Measurements from ENCODE around the gene RUSF1.

Gene RUSF1

DNA sequence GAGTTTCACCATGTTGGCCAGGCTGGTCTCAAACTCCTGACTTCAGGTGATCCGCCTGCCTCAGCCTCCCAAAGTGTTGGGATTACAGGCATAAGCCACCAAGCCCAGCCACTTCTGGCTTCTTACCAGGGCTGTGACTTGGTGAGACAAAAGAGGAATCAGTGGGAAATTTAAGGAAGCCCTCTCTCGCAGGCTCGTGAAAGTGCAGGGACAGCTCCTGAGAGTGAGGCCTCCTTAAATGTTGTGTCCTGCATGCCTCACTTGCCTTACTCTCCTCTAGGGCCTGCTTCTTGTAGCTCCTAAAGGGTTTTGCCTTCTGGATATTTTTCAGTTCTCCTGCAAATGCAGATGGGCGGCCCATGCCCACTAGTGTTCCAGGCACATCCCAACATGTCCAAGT lies 24.7 kb upstream of the RUSF1 start:
- DNase-seq (ENCODE audit: low read depth, low spot score): no peak
- H3K4me3 ChIP-seq (ENCODE audit: low read depth, low read length): no peak overlapping the region
- in situ Hi-C loops (cut with HindIII; ENCODE audit: low sequenced_read_pairs): no loop called here
- TF ChIP-seq, protein P1, sequence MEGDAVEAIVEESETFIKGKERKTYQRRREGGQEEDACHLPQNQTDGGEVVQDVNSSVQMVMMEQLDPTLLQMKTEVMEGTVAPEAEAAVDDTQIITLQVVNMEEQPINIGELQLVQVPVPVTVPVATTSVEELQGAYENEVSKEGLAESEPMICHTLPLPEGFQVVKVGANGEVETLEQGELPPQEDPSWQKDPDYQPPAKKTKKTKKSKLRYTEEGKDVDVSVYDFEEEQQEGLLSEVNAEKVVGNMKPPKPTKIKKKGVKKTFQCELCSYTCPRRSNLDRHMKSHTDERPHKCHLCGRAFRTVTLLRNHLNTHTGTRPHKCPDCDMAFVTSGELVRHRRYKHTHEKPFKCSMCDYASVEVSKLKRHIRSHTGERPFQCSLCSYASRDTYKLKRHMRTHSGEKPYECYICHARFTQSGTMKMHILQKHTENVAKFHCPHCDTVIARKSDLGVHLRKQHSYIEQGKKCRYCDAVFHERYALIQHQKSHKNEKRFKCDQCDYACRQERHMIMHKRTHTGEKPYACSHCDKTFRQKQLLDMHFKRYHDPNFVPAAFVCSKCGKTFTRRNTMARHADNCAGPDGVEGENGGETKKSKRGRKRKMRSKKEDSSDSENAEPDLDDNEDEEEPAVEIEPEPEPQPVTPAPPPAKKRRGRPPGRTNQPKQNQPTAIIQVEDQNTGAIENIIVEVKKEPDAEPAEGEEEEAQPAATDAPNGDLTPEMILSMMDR (IDR thresholded peaks at IDR 0.05; ENCODE audit: low read depth, low read length): no peak

- DNase-seq (ENCODE audit: low read depth, low spot score): no peak
- TF ChIP-seq, protein P1 (IDR thresholded peaks at IDR 0.05; ENCODE audit: low read depth, low read length): no peak
- in situ Hi-C loops (cut with HindIII; ENCODE audit: low sequenced_read_pairs): no loop called here
- no peak overlapping the region for H3K4me3 ChIP-seq (ENCODE audit: low read depth, low read length)
These were observed 23.9 kb upstream of the RUSF1 start for GRCh38 chr16:31532120-31532519.

DNA sequence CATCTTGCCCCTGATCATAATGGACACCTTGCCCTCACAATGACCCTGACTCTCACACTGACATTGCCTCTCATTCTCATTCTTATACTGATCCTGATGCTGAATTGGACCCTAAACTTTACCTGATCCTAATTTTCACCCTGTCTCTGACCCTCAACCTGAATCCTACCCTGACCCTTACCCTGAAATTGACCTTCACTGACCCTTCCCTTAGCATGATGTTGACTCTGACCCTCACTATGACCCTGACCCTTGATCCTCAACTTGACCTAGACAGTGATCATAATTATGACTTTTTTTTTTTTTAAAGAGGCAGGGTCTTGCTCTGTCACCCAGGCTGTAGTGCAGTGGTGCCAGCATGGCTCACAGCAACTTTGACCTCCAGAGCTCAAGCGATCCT lies 22.9 kb upstream of the RUSF1 start:
- in situ Hi-C loops (cut with HindIII; ENCODE audit: low sequenced_read_pairs): no loop called here
- H3K4me3 ChIP-seq (ENCODE audit: low read depth, low read length): no peak overlapping the region
- TF ChIP-seq, protein P1 (IDR thresholded peaks at IDR 0.05; ENCODE audit: low read depth, low read length): no peak
- DNase-seq (ENCODE audit: low read depth, low spot score): no peak

DNA sequence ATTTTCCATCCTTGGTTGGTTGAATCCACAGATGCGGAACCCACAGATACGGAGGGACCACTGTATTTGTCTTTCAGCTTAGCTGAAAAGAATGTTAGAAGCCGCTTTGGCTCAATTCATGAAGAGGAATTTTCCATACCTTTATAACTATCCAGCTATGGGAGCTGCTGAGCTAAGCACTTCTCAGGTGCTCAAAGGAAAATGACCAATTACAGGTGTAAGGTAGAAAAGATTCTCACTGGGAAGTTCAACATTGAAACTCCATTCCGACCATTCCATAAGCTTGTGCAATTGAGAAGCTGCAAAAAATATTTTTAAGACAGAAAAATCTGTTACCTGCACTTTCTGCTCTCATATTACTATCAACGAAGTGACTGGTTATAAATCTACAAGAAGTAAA lies 22.2 kb upstream of the RUSF1 start:
- in situ Hi-C loops (cut with HindIII; ENCODE audit: low sequenced_read_pairs): no loop called here
- TF ChIP-seq, protein P1 (IDR thresholded peaks at IDR 0.05; ENCODE audit: low read depth, low read length): no peak
- no peak overlapping the region for H3K4me3 ChIP-seq (ENCODE audit: low read depth, low read length)
- DNase-seq (ENCODE audit: low read depth, low spot score): no peak

DNA sequence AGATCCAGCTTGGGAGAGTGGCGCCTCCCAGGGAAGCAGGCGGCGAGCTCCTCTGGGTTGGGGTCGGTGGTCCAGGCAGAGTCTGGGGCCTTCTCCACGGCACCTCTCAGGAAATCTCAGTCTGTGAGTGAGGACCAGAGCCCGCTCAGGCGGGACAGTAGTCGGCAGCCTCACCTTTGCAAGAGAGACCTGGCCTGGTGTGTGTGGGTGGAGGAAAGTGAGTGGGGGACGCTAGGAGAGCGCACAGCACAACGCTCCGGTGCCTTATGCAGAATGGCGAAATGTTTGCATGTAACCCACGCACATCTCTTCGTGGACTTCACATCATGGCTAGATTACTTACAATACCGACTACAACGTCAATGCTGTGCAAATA lies 21.7 kb upstream of the RUSF1 start:
- TF ChIP-seq, protein P1 (IDR thresholded peaks at IDR 0.05; ENCODE audit: low read depth, low read length): no peak
- H3K4me3 ChIP-seq (ENCODE audit: low read depth, low read length): no peak overlapping the region
- in situ Hi-C loops (cut with HindIII; ENCODE audit: low sequenced_read_pairs): no loop called here
- DNase-seq (ENCODE audit: low read depth, low spot score): no peak

DNA sequence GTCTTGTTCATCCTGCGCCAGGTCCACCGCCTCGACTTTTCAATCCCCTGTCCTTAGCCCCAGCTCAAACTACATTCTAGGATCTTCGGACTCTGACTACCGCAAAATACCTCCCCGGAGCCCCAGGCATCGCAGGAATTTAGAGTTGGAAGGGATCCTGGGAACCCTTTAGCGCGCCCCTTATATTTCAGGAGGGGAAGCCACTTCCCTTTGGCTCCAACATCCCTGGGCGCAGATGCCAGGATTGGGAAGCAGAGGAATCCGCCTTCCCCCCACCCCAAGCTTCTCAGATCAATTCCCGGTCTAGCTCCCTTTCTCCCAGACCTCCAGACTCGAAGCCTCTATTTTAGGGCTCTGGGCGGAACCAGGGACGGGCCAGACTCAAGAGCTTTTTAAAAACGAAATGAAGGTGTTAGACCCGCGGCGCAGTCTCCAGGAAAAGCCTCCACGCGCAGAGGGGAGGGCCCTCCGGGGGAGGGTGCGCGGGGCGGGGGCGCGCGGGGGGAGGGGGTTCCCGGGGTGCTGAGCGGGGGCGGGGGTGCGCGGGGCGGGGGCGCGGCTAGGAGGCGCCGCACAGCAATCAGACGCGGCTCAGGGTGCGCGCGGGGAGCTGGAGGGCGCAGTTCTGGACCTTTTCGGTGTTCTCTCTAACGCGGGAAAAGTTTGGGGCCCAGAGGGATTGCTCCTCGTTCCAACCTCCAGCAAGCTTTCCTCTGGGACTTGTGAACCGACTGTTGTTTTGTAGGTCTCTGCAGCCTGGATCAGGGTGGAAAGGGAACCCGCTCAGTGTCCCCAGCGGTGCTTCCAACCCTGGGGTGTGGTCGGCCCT lies 21.1 kb upstream of the RUSF1 start:
- TF ChIP-seq, protein P1 (IDR thresholded peaks at IDR 0.05; ENCODE audit: low read depth, low read length): no peak
- no peak overlapping the region for H3K4me3 ChIP-seq (ENCODE audit: low read depth, low read length)
- in situ Hi-C loops (cut with HindIII; ENCODE audit: low sequenced_read_pairs): no loop called here
- peak; percentile 13 for DNase-seq (ENCODE audit: low read depth, low spot score)
